Caco-2 (cell line): Measurements from ENCODE around the gene CERS6. TPM values are rescaled to one million over a fixed set of nuclear protein-coding genes. Genes with fewer than 3 reads are reported as not detected.

ENCODE experiments used
- BruUV-seq: library from RNA; stranded (reverse); fragments of 400-500 nt; replicated peaks from 2 replicates; lab custom pipeline; 2021; lab: Mats Ljungman, UMichigan
- CTCF ChIA-PET: fragments of 300-600 bp; sonication (Branson Sonifier 250); formaldehyde crosslinking; loops from one replicate; lab custom pipeline; 2022; ENCODE audit warnings: antibody characterized with exemption; lab: Charles Lee
- POLR2A ChIA-PET: fragments of 300-600 bp; sonication (Branson Sonifier 250); formaldehyde crosslinking; loops from one replicate; lab custom pipeline; 2022; ENCODE audit warnings: antibody characterized with exemption; lab: Charles Lee
- DNase-seq, 2 experiments: peaks; one replicate each; pipeline versions ENCODE4 v3.0.0 to v3.0.0-alpha.2; 2020 to 2022
- H3K27me3 ChIP-seq: replicated peaks from 2 replicates; pipeline ENCODE4 v1.6.0; 2011; ENCODE audit warnings: low read length; ENCODE audit not compliant: control insufficient read depth, insufficient read depth
- H3K36me3 ChIP-seq: 2 replicates; pipeline ENCODE4 v1.5.1; 2011; ENCODE audit warnings: low read length; ENCODE audit not compliant: control insufficient read depth, insufficient read depth
- H3K4me1 ChIP-seq: fragments of 250-450 bp; sonication (Bioruptor Pico); 2 replicates; pipeline ENCODE4 v1.5.1; 2020; ENCODE audit warnings: mild to moderate bottlenecking
- H3K4me3 ChIP-seq: 2 replicates; pipeline ENCODE4 v1.5.1; 2011; ENCODE audit warnings: low read depth, mild to moderate bottlenecking, control low read depth, low read length
- H3K9me3 ChIP-seq: fragments of 250-450 bp; sonication (Bioruptor Pico); 2 replicates; pipeline ENCODE4 v1.5.1; 2020; ENCODE audit warnings: mild to moderate bottlenecking, moderate library complexity
- H3K27ac Mint-ChIP-seq: one replicate; pipeline ENCODE4 v1.8.0; 2022; ENCODE audit warnings: mixed read lengths; ENCODE audit not compliant: unreplicated experiment
- H3K27me3 Mint-ChIP-seq: one replicate; pipeline ENCODE4 v1.8.0; 2022; ENCODE audit warnings: mixed read lengths; ENCODE audit not compliant: insufficient read depth, unreplicated experiment
- H3K36me3 Mint-ChIP-seq: one replicate; pipeline ENCODE4 v1.8.0; 2022; ENCODE audit warnings: mild to moderate bottlenecking, mixed read lengths; ENCODE audit not compliant: insufficient read depth, unreplicated experiment
- H3K4me1 Mint-ChIP-seq: one replicate; pipeline ENCODE4 v1.8.0; 2022; ENCODE audit warnings: low read depth, mixed read lengths; ENCODE audit not compliant: unreplicated experiment
- H3K4me3 Mint-ChIP-seq: one replicate; pipeline ENCODE4 v1.8.0; 2022; ENCODE audit warnings: mild to moderate bottlenecking, moderate library complexity, mixed read lengths; ENCODE audit not compliant: unreplicated experiment
- H3K9me3 Mint-ChIP-seq: one replicate; pipeline ENCODE4 v1.8.0; 2022; ENCODE audit warnings: mixed read lengths; ENCODE audit not compliant: unreplicated experiment
- CTCF ChIP-seq, 2 experiments: fragments of 200-600 bp in 1 of 2; IDR thresholded peaks; 1 replicate in 1 of 2; 2 replicates in 1 of 2; pipeline versions ENCODE4 v1.5.1 to v1.8.0; 2011 to 2022; ENCODE audit warnings: antibody characterized with exemption in 1 of 2, control low read depth in 1 of 2, inconsistent platforms in 1 of 2, low read depth in 1 of 2, low read length in 1 of 2, mild to moderate bottlenecking in 1 of 2, moderate library complexity in 1 of 2; ENCODE audit not compliant: insufficient read depth in 1 of 2, severe bottlenecking in 1 of 2, unreplicated experiment in 1 of 2
- intact Hi-C: fragments of 100-400 bp; cut with micrococcal nuclease; formaldehyde crosslinking; loops from one replicate; pipeline ENCODE4 v1.10.0; 2022; ENCODE audit not compliant: unreplicated experiment
- total RNA-seq: library from RNA; stranded (reverse); gene quantifications from 2 replicates; pipeline ENCODE4 v1.2.3, GENCODE V29; 2022

The CERS6 gene
- total RNA-seq, 1 experiment from 2014 or later, result 32.7 TPM

DNA sequence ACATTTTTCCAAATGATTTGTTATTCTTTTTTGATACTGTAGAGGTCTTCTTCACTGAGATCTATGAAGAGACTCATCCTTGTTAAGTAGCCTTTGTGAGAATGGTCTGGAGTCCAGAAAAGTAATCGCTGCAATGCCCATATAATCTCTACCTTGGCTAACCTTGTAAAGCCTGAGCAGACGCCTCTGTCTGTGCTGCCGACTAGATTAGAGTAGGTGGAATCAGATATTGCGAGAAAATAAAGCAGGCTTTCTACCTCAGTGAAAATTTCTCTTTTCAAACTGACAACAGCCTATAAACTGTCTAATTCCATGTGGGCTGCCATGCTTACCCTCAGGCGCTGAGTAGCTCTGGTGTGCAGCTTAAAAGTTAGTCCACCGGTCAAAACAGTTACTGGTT is 17.5 kb upstream of the CERS6 start:
- TF ChIP-seq CTCF (IDR thresholded peaks at IDR 0.05; ENCODE audit: insufficient read depth in 1 of 2, low read depth in 1 of 2, low read length in 1 of 2, severe bottlenecking in 1 of 2, unreplicated experiment in 1 of 2), result no peak

DNA sequence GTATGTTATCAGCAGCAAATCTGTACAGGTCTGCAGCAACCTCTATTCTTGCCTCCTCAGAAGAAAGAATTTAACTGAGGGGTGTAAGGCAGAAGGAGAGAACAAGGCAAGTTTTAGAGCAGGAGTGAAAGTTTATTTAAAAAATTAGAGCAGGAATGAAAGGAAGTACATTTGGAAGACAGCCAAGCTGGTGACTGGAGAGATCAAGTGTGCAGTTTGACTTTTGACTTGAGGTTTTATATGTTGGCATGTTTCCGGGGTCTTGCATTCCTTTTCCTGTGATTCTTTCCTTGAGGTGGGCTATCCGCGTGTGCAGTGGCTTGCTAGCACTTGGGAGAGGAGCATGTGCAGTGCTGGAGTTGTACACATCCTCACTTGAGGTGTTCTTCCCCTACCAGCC is 16.5 kb upstream of the CERS6 start:
- no peak overlapping the region for H3K4me3 Mint-ChIP-seq
- intact Hi-C loops, result loop anchor here (5.0 kb wide), 1 partner anchor 92 kb away; no protein-coding TSS in a partner anchor
- peaks cover 8% of the 10 kb centered on the region for H3K9me3 Mint-ChIP-seq
- H3K27me3 Mint-ChIP-seq, result no peaks in the 10 kb centered on the region
- Histone ChIP-seq H3K9me3 (0 out of 2 replicates have a peak, but pooled peaks cover under 1% of the 10 kb centered on the region), H3K36me3 (no peaks in the 10 kb centered on the region), H3K27me3 (no peaks in the 10 kb centered on the region), H3K4me3 (no peak overlapping the region), H3K4me1 (no peaks in the 10 kb centered on the region)
- POLR2A ChIA-PET, result no interaction called here
- DNase-seq, result no peak
- no peaks in the 10 kb centered on the region for H3K36me3 Mint-ChIP-seq
- BruUV-seq, result no TSS peak
- H3K4me1 Mint-ChIP-seq, result no peaks in the 10 kb centered on the region
- TF ChIP-seq CTCF (IDR thresholded peaks at IDR 0.05; ENCODE audit: insufficient read depth in 1 of 2, low read depth in 1 of 2, low read length in 1 of 2, severe bottlenecking in 1 of 2, unreplicated experiment in 1 of 2), result no peak
- no peak overlapping the region for H3K27ac Mint-ChIP-seq
- CTCF ChIA-PET, result no interaction called here

More for the DNA sequence above, 17.5 kb upstream of the CERS6 start:
- ChIA-PET POLR2A (no interaction called here), CTCF (no interaction called here)
- Histone ChIP-seq H3K4me3 (no peak overlapping the region), H3K27me3 (no peaks in the 10 kb centered on the region), H3K36me3 (no peaks in the 10 kb centered on the region), H3K9me3 (no peaks in the 10 kb centered on the region), H3K4me1 (no peaks in the 10 kb centered on the region)
- no peaks in the 10 kb centered on the region for H3K36me3 Mint-ChIP-seq
- H3K4me1 Mint-ChIP-seq, result no peaks in the 10 kb centered on the region
- H3K9me3 Mint-ChIP-seq, result no peaks in the 10 kb centered on the region
- no peak overlapping the region for H3K27ac Mint-ChIP-seq
- BruUV-seq, result no TSS peak
- intact Hi-C loops, result loop anchor here (5.0 kb wide), 1 partner anchor 91 kb away; no protein-coding TSS in a partner anchor
- DNase-seq, result no peak
- H3K4me3 Mint-ChIP-seq, result no peak overlapping the region
- H3K27me3 Mint-ChIP-seq, result no peaks in the 10 kb centered on the region

DNA sequence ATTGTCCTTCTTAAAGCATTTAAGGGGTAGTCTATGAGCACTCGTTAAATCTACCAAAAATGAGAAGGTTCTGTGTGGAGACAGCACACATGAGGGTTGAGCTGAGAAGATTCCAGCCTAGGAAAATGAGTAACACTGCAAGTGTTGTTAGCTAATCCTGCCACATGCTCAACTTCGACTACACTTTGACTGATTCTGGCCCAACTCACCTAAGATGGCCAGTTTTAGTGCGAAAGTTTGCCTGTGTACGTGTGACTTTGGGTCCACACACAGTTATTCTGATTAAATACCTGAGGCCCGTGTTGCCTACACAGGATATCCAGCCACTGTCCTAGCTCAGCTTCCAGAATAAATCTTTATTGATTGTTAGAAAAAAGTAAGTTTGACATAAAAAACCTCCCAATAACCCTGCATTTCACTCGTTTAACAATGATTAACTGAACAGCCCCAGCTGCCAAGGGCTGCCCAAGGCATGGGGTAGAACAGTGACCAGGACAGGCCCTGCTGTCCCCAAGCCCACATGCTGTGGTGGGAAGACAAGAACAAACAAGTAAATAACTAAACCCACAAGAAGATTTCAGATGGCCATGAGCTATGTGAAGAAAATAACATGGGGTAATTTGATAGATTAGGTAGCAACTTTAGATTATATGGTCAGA is 14.7 kb upstream of the CERS6 start:
- no TSS peak for BruUV-seq
- intact Hi-C loops, result no loop called here
- no peaks in the 10 kb centered on the region for H3K36me3 Mint-ChIP-seq

More for the DNA sequence above, 14.7 kb upstream of the CERS6 start:
- Histone ChIP-seq H3K9me3 (peaks cover 13% of the 10 kb centered on the region; the same call in 1 of the 2 replicates), H3K36me3 (no peaks in the 10 kb centered on the region), H3K4me3 (no peak overlapping the region), H3K27me3 (no peaks in the 10 kb centered on the region), H3K4me1 (no peaks in the 10 kb centered on the region)
- H3K27me3 Mint-ChIP-seq, result no peaks in the 10 kb centered on the region
- H3K27ac Mint-ChIP-seq, result no peak overlapping the region
- H3K4me1 Mint-ChIP-seq, result no peaks in the 10 kb centered on the region
- ChIA-PET CTCF (no interaction called here), POLR2A (no interaction called here)
- no peak for TF ChIP-seq CTCF (IDR thresholded peaks at IDR 0.05; ENCODE audit: insufficient read depth in 1 of 2, low read depth in 1 of 2, low read length in 1 of 2, severe bottlenecking in 1 of 2, unreplicated experiment in 1 of 2)
- peaks cover 18% of the 10 kb centered on the region for H3K9me3 Mint-ChIP-seq
- DNase-seq, result no peak
- no peak overlapping the region for H3K4me3 Mint-ChIP-seq
